Measurements from ENCODE around the gene PIMREG. TPM values are rescaled to one million over a fixed set of nuclear protein-coding genes. Genes with fewer than 3 reads are reported as not detected.

The PIMREG gene
- 1 to 10 TPM; 1.0 to 3.3 (median 3.2) TPM for total RNA-seq

DNA sequence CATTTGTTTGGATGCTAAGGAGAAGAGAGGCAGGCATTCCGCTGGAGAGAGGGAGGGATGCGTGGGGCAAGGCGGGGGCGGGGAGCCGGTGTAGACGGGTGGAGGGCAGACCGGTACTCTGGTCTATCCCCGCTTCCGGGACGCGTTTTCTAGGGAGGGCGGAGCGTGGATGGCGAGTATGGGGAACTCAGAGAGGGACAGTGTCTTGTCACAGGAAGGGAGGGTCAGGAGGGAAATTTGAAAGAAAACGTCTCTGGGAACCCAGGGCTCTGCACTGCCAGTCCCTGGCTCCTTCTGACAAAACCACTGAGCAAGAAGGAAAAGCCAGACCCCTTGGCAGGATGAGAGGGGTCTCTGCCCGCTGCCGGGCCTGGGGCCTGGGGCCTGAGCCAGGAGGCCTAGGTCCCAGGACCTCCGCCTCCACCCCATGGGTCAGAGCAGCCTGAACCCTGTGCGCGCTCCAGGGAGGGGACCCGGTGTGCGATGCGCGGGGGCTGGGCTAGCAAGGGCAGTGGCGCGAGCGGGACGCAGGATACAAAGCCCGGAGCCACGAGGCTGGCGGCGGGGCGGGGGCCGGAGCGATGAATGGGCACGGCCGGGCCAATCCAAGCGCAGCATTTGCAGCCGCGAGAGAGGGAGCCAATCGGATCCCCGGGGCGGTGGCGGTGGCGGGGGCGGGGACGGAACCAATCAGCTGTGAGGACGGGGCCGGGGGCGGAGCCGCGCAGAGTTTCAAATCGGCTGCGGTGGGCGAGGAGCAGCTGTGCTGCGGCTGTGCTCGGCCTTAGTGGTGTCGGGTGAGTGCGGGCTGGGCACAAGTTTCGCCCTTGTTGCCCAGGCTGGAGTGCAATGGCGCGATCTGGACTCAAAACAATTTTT is at the start of gene PIMREG:
TSS of gene PIMREG (plus strand) at position 764 of the 879 bp plus-strand sequence. CDS start 656 bp downstream, outside the sequence.
- H3K27me3 ChIP-seq: peaks cover 12% of the 10 kb centered on the region
- DNase-seq (ENCODE audit: low spot score in 2 of 2): peak; percentile 95 to 98
- H3K36me3 ChIP-seq: no peaks in the 10 kb centered on the region
- H3K27ac ChIP-seq: no peak within 1 kb of the TSS
- peaks cover 15% of the 10 kb centered on the region for H3K4me1 ChIP-seq
- TF ChIP-seq POLR2A (IDR thresholded peaks at IDR 0.05): no peak
- H3K9me3 ChIP-seq: no peaks in the 10 kb centered on the region
- WGBS: under 1% methylated on average over 23 of the region's 62 CpGs
- H3K4me3 ChIP-seq: peak within 1 kb of the TSS; percentile 63

DNA sequence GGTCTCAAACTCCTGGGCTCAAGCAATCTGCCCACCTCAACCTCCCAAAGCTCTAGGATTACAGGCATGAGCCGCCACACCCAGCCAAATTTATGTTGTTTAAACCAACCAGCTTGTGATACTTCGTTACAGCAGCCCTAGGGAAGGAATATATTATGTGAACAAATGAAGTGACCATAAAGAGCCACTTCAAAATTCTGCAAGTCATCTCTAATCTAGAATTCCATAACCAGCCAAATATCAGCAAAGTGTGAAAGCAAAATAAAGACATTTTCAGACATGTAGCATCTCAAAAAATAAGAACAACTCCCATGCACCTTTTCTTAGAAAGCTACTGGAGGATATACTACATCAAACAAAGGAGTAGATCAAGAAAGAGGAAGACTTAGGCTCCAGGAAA is 45.3 kb upstream of the PIMREG start:
- H3K36me3 ChIP-seq: no peaks in the 10 kb centered on the region
- DNase-seq (ENCODE audit: low spot score in 2 of 2): no peak
- TF ChIP-seq CTCF (IDR thresholded peaks at IDR 0.05): no peak
- no peak for TF ChIP-seq EP300 (IDR thresholded peaks at IDR 0.05)
- no peak for TF ChIP-seq POLR2AphosphoS5 (IDR thresholded peaks at IDR 0.05)
- no peak for TF ChIP-seq POLR2A (IDR thresholded peaks at IDR 0.05)
- no peak overlapping the region for H3K27ac ChIP-seq
- peaks cover 7% of the 10 kb centered on the region for H3K9me3 ChIP-seq
- 83% methylated on average over 2 of the region's 2 CpGs for WGBS
- peaks cover 34% of the 10 kb centered on the region for H3K27me3 ChIP-seq
- no peaks in the 10 kb centered on the region for H3K4me1 ChIP-seq
- no peak overlapping the region for H3K4me3 ChIP-seq

GRCh38 chr17:6402258-6402657 is 42.0 kb upstream of the PIMREG start:
- Histone ChIP-seq H3K27me3 (peaks cover 9% of the 10 kb centered on the region), H3K4me3 (no peak overlapping the region), H3K9me3 (peaks cover 7% of the 10 kb centered on the region), H3K27ac (no peak overlapping the region), H3K4me1 (no peaks in the 10 kb centered on the region), H3K36me3 (no peaks in the 10 kb centered on the region)
- 68% methylated on average over 6 of the region's 6 CpGs for WGBS
- TF ChIP-seq EP300 (IDR thresholded peaks at IDR 0.05): no peak
- no peak for TF ChIP-seq POLR2AphosphoS5 (IDR thresholded peaks at IDR 0.05)
- TF ChIP-seq CTCF (IDR thresholded peaks at IDR 0.05): no peak
- TF ChIP-seq POLR2A (IDR thresholded peaks at IDR 0.05): no peak
- no peak for DNase-seq (ENCODE audit: low spot score in 2 of 2)

GRCh38 chr17:6408276-6408675 is 36.0 kb upstream of the PIMREG start:
- no peak for DNase-seq (ENCODE audit: low spot score in 2 of 2)
- no peak overlapping the region for H3K4me3 ChIP-seq
- H3K27me3 ChIP-seq: peaks cover 21% of the 10 kb centered on the region
- TF ChIP-seq POLR2AphosphoS5 (IDR thresholded peaks at IDR 0.05): no peak
- H3K4me1 ChIP-seq: no peaks in the 10 kb centered on the region
- no peaks in the 10 kb centered on the region for H3K9me3 ChIP-seq
- no peaks in the 10 kb centered on the region for H3K36me3 ChIP-seq
- H3K27ac ChIP-seq: no peak overlapping the region
- 69% methylated on average over 6 of the region's 6 CpGs for WGBS

- H3K4me1 ChIP-seq: no peaks in the 10 kb centered on the region
- TF ChIP-seq POLR2AphosphoS5 (IDR thresholded peaks at IDR 0.05) (no peak), EP300 (IDR thresholded peaks at IDR 0.05) (no peak), POLR2A (IDR thresholded peaks at IDR 0.05) (no peak)
- DNase-seq (ENCODE audit: low spot score in 2 of 2): no peak
- 60% methylated on average over 10 of the region's 10 CpGs for WGBS
- H3K27ac ChIP-seq: no peak overlapping the region
- no peaks in the 10 kb centered on the region for H3K9me3 ChIP-seq
- no peak overlapping the region for H3K4me3 ChIP-seq
- H3K36me3 ChIP-seq: no peaks in the 10 kb centered on the region
- H3K27me3 ChIP-seq: peaks cover 21% of the 10 kb centered on the region
Measured at GRCh38 chr17:6408735-6409134, 35.5 kb upstream of the PIMREG start.

- 87% methylated on average over 1 of the region's 1 CpG for WGBS
- no peaks in the 10 kb centered on the region for H3K9me3 ChIP-seq
- H3K4me1 ChIP-seq: no peaks in the 10 kb centered on the region
- no peak for DNase-seq (ENCODE audit: low spot score in 2 of 2)
- H3K36me3 ChIP-seq: no peaks in the 10 kb centered on the region
- H3K27ac ChIP-seq: no peak overlapping the region
- TF ChIP-seq POLR2AphosphoS5 (IDR thresholded peaks at IDR 0.05): no peak
- H3K27me3 ChIP-seq: peaks cover 28% of the 10 kb centered on the region
- no peak overlapping the region for H3K4me3 ChIP-seq
Measured at GRCh38 chr17:6413065-6413464, 31.2 kb upstream of the PIMREG start.

- Histone ChIP-seq H3K36me3 (no peaks in the 10 kb centered on the region), H3K4me3 (no peak overlapping the region), H3K27ac (no peak overlapping the region), H3K27me3 (peaks cover 23% of the 10 kb centered on the region), H3K4me1 (no peaks in the 10 kb centered on the region), H3K9me3 (no peaks in the 10 kb centered on the region)
- no peak for DNase-seq (ENCODE audit: low spot score in 2 of 2)
- 58% methylated on average over 7 of the region's 8 CpGs for WGBS
- TF ChIP-seq POLR2A (IDR thresholded peaks at IDR 0.05) (no peak), POLR2AphosphoS5 (IDR thresholded peaks at IDR 0.05) (no peak), EP300 (IDR thresholded peaks at IDR 0.05) (no peak), CTCF (IDR thresholded peaks at IDR 0.05) (no peak)
Measured at GRCh38 chr17:6415616-6416015, 28.6 kb upstream of the PIMREG start.

All from suprapubic skin (tissue), 4 donors.